Measurements from ENCODE around the gene NOTCH4.

- TF ChIP-seq GATA2 (IDR thresholded peaks at IDR 0.05; ENCODE audit: low read depth, low read length): no peak
- TF ChIP-seq GATA3 (IDR thresholded peaks at IDR 0.05; ENCODE audit: low read depth, low read length): no peak
Observed at GRCh38 chr6:32167761-32168262, 56.1 kb downstream of the NOTCH4 start.
